ENCODE data around the gene OR2AG2.
"Not testable (repeated sequence)": the region's sequence is repeated elsewhere in the genome, so short reads cannot be mapped to it uniquely, and the experiment has no call there.

The OR2AG2 gene

GRCh38 chr11:6801075-6801474, 29.3 kb upstream of the OR2AG2 start:
- H2BK5ac ChIP-seq (ENCODE audit: low read length); DNase-seq; H2AK5ac ChIP-seq (ENCODE audit: low read length); H3K56ac ChIP-seq (ENCODE audit: low read length); H3K27ac ChIP-seq (ENCODE audit: low read depth, low read length); H3K27me3 ChIP-seq (ENCODE audit: insufficient read depth, low read length, poor library complexity); H4K5ac ChIP-seq (ENCODE audit: low read length); H2BK120ac ChIP-seq (ENCODE audit: low read depth, low read length); H3K4me3 ChIP-seq (ENCODE audit: low read length); H3K36me3 ChIP-seq (ENCODE audit: control insufficient read depth, insufficient read depth, low read length); H3K4ac ChIP-seq (ENCODE audit: low read depth, low read length); H4K8ac ChIP-seq (ENCODE audit: low read depth, low read length); H3K79me2 ChIP-seq (ENCODE audit: control insufficient read depth, insufficient read depth, low read length); H3K4me1 ChIP-seq (ENCODE audit: control insufficient read depth, low read depth, low read length); H3K4me2 ChIP-seq (ENCODE audit: low read length); H2BK15ac ChIP-seq (replicated peaks; ENCODE audit: low read depth); H3K9ac ChIP-seq (ENCODE audit: low read length); H3K79me1 ChIP-seq (ENCODE audit: low read length); H3K18ac ChIP-seq (ENCODE audit: low read length); H3K23ac ChIP-seq (ENCODE audit: low read length): not testable (repeated sequence)

- no CpG with 5 or more reads among the region's 1 CpG for WGBS (ENCODE audit: extremely low coverage, insufficient coverage, low lambda C conversion rate)
- H2BK5ac ChIP-seq (ENCODE audit: low read length), result no peak within 1 kb of the TSS
These were observed 27.6 kb upstream of the OR2AG2 start, which contains the start of gene OR6A2 for GRCh38 chr11:6799402-6799801. Gene OR6A2, minus strand, starts transcription at chr11:6799689. Its CDS starts 3,981 bp downstream, at chr11:6795708.

GRCh38 chr11:6794639-6795038, 22.9 kb upstream of the OR2AG2 start:
- H3K9ac ChIP-seq (ENCODE audit: low read length), result no peak overlapping the region
- H3K4ac ChIP-seq (ENCODE audit: low read depth, low read length), result no peak overlapping the region
- H4K8ac ChIP-seq (ENCODE audit: low read depth, low read length), result no peak overlapping the region
- H2BK15ac ChIP-seq (replicated peaks; ENCODE audit: low read depth), result no peak overlapping the region
- no peak overlapping the region for H2BK120ac ChIP-seq (ENCODE audit: low read depth, low read length)
- H3K27ac ChIP-seq (ENCODE audit: low read depth, low read length), result no peak overlapping the region
- H3K56ac ChIP-seq (ENCODE audit: low read length), result no peak overlapping the region
- no peak overlapping the region for H3K23ac ChIP-seq (ENCODE audit: low read length)
- H4K5ac ChIP-seq (ENCODE audit: low read length), result no peak overlapping the region
- H2BK5ac ChIP-seq (ENCODE audit: low read length), result no peak overlapping the region
- H3K27me3 ChIP-seq (ENCODE audit: insufficient read depth, low read length, poor library complexity), result no peaks in the 10 kb centered on the region
- no CpG with 5 or more reads among the region's 4 CpGs for WGBS (ENCODE audit: extremely low coverage, insufficient coverage, low lambda C conversion rate)
- no peak for DNase-seq
- no peaks in the 10 kb centered on the region for H3K79me2 ChIP-seq (ENCODE audit: control insufficient read depth, insufficient read depth, low read length)
- H3K18ac ChIP-seq (ENCODE audit: low read length), result no peak overlapping the region
- H3K4me1 ChIP-seq (ENCODE audit: control insufficient read depth, low read depth, low read length), result no peaks in the 10 kb centered on the region
- H3K79me1 ChIP-seq (ENCODE audit: low read length), result no peaks in the 10 kb centered on the region
- no peaks in the 10 kb centered on the region for H3K36me3 ChIP-seq (ENCODE audit: control insufficient read depth, insufficient read depth, low read length)
- H2AK5ac ChIP-seq (ENCODE audit: low read length), result no peak overlapping the region
- H3K4me3 ChIP-seq (ENCODE audit: low read length), result no peak overlapping the region
- no peak overlapping the region for H3K4me2 ChIP-seq (ENCODE audit: low read length)

More at GRCh38 chr11:6799402-6799801, 27.6 kb upstream of the OR2AG2 start, which contains the start of gene OR6A2:
- H3K27ac ChIP-seq (ENCODE audit: low read depth, low read length), result no peak within 1 kb of the TSS
- H2BK15ac ChIP-seq (replicated peaks; ENCODE audit: low read depth), result no peak within 1 kb of the TSS
- H3K4me1 ChIP-seq (ENCODE audit: control insufficient read depth, low read depth, low read length), result no peaks in the 10 kb centered on the region
- no peak within 1 kb of the TSS for H3K56ac ChIP-seq (ENCODE audit: low read length)
- H3K4ac ChIP-seq (ENCODE audit: low read depth, low read length), result no peak within 1 kb of the TSS
- H3K27me3 ChIP-seq (ENCODE audit: insufficient read depth, low read length, poor library complexity), result no peaks in the 10 kb centered on the region
- DNase-seq, result peak; percentile 23
- H3K23ac ChIP-seq (ENCODE audit: low read length), result no peak within 1 kb of the TSS
- no peaks in the 10 kb centered on the region for H3K36me3 ChIP-seq (ENCODE audit: control insufficient read depth, insufficient read depth, low read length)
- H4K5ac ChIP-seq (ENCODE audit: low read length), result no peak within 1 kb of the TSS
- H3K18ac ChIP-seq (ENCODE audit: low read length), result no peak within 1 kb of the TSS
- no peaks in the 10 kb centered on the region for H3K79me2 ChIP-seq (ENCODE audit: control insufficient read depth, insufficient read depth, low read length)
- H4K8ac ChIP-seq (ENCODE audit: low read depth, low read length), result no peak within 1 kb of the TSS
- H2BK120ac ChIP-seq (ENCODE audit: low read depth, low read length), result no peak within 1 kb of the TSS
- H3K4me2 ChIP-seq (ENCODE audit: low read length), result no peak within 1 kb of the TSS
- H3K9ac ChIP-seq (ENCODE audit: low read length), result no peak within 1 kb of the TSS
- no peak within 1 kb of the TSS for H2AK5ac ChIP-seq (ENCODE audit: low read length)
- H3K79me1 ChIP-seq (ENCODE audit: low read length), result no peaks in the 10 kb centered on the region
- H3K4me3 ChIP-seq (ENCODE audit: low read length), result no peak within 1 kb of the TSS

- no peak overlapping the region for H2BK5ac ChIP-seq (ENCODE audit: low read length)
- no peak overlapping the region for H3K23ac ChIP-seq (ENCODE audit: low read length)
- no peak overlapping the region for H4K5ac ChIP-seq (ENCODE audit: low read length)
- no peak overlapping the region for H2AK5ac ChIP-seq (ENCODE audit: low read length)
- no peak overlapping the region for H3K56ac ChIP-seq (ENCODE audit: low read length)
- H3K79me2 ChIP-seq (ENCODE audit: control insufficient read depth, insufficient read depth, low read length), result no peaks in the 10 kb centered on the region
- no CpG with 5 or more reads among the region's 2 CpGs for WGBS (ENCODE audit: extremely low coverage, insufficient coverage, low lambda C conversion rate)
- no peak overlapping the region for H3K4ac ChIP-seq (ENCODE audit: low read depth, low read length)
- H3K4me3 ChIP-seq (ENCODE audit: low read length), result no peak overlapping the region
- no peaks in the 10 kb centered on the region for H3K4me1 ChIP-seq (ENCODE audit: control insufficient read depth, low read depth, low read length)
- H4K8ac ChIP-seq (ENCODE audit: low read depth, low read length), result no peak overlapping the region
- no peaks in the 10 kb centered on the region for H3K36me3 ChIP-seq (ENCODE audit: control insufficient read depth, insufficient read depth, low read length)
- no peak overlapping the region for H3K9ac ChIP-seq (ENCODE audit: low read length)
- no peaks in the 10 kb centered on the region for H3K79me1 ChIP-seq (ENCODE audit: low read length)
- no peak for DNase-seq
- no peak overlapping the region for H2BK15ac ChIP-seq (replicated peaks; ENCODE audit: low read depth)
- H3K4me2 ChIP-seq (ENCODE audit: low read length), result no peak overlapping the region
- H3K27me3 ChIP-seq (ENCODE audit: insufficient read depth, low read length, poor library complexity), result no peaks in the 10 kb centered on the region
- no peak overlapping the region for H3K27ac ChIP-seq (ENCODE audit: low read depth, low read length)
- H2BK120ac ChIP-seq (ENCODE audit: low read depth, low read length), result no peak overlapping the region
- no peak overlapping the region for H3K18ac ChIP-seq (ENCODE audit: low read length)
These were observed 18.8 kb upstream of the OR2AG2 start for GRCh38 chr11:6790546-6790945.

GRCh38 chr11:6782720-6783119, 10.9 kb upstream of the OR2AG2 start, which contains the start of gene OR2AG1:
Gene OR2AG1, plus strand, starts transcription at chr11:6783020. Its CDS starts 2,018 bp downstream, at chr11:6785038.
- WGBS (ENCODE audit: extremely low coverage, insufficient coverage, low lambda C conversion rate), result no CpG with 5 or more reads among the region's 2 CpGs
- H2BK15ac ChIP-seq (replicated peaks; ENCODE audit: low read depth), result no peak within 1 kb of the TSS
- H3K27ac ChIP-seq (ENCODE audit: low read depth, low read length), result no peak within 1 kb of the TSS

GRCh38 chr11:6780829-6781228, 9.1 kb upstream of the OR2AG2 start:
- no peaks in the 10 kb centered on the region for H3K4me1 ChIP-seq (ENCODE audit: control insufficient read depth, low read depth, low read length)
- H3K27ac ChIP-seq (ENCODE audit: low read depth, low read length), result no peak overlapping the region
- H3K4me2 ChIP-seq (ENCODE audit: low read length), result no peak overlapping the region
- H3K36me3 ChIP-seq (ENCODE audit: control insufficient read depth, insufficient read depth, low read length), result no peaks in the 10 kb centered on the region
- H3K79me1 ChIP-seq (ENCODE audit: low read length), result no peaks in the 10 kb centered on the region
- H3K4me3 ChIP-seq (ENCODE audit: low read length), result no peak overlapping the region
- H3K79me2 ChIP-seq (ENCODE audit: control insufficient read depth, insufficient read depth, low read length), result no peaks in the 10 kb centered on the region
- no peak overlapping the region for H2BK5ac ChIP-seq (ENCODE audit: low read length)
- no peak overlapping the region for H4K8ac ChIP-seq (ENCODE audit: low read depth, low read length)
- no peak overlapping the region for H3K9ac ChIP-seq (ENCODE audit: low read length)
- no peaks in the 10 kb centered on the region for H3K27me3 ChIP-seq (ENCODE audit: insufficient read depth, low read length, poor library complexity)
- no peak overlapping the region for H3K4ac ChIP-seq (ENCODE audit: low read depth, low read length)
- no peak overlapping the region for H3K18ac ChIP-seq (ENCODE audit: low read length)
- H3K23ac ChIP-seq (ENCODE audit: low read length), result no peak overlapping the region
- no peak overlapping the region for H4K5ac ChIP-seq (ENCODE audit: low read length)
- no peak overlapping the region for H2AK5ac ChIP-seq (ENCODE audit: low read length)
- no peak overlapping the region for H2BK120ac ChIP-seq (ENCODE audit: low read depth, low read length)
- H3K56ac ChIP-seq (ENCODE audit: low read length), result no peak overlapping the region
- DNase-seq, result no peak
- no peak overlapping the region for H2BK15ac ChIP-seq (replicated peaks; ENCODE audit: low read depth)

More at GRCh38 chr11:6782720-6783119, 10.9 kb upstream of the OR2AG2 start, which contains the start of gene OR2AG1:
- no peak within 1 kb of the TSS for H3K23ac ChIP-seq (ENCODE audit: low read length)
- no peak within 1 kb of the TSS for H3K9ac ChIP-seq (ENCODE audit: low read length)
- H2AK5ac ChIP-seq (ENCODE audit: low read length), result no peak within 1 kb of the TSS
- no peak within 1 kb of the TSS for H3K56ac ChIP-seq (ENCODE audit: low read length)
- no peak within 1 kb of the TSS for H4K5ac ChIP-seq (ENCODE audit: low read length)
- no peak within 1 kb of the TSS for H3K4me3 ChIP-seq (ENCODE audit: low read length)
- H3K79me1 ChIP-seq (ENCODE audit: low read length), result no peaks in the 10 kb centered on the region
- H2BK120ac ChIP-seq (ENCODE audit: low read depth, low read length), result no peak within 1 kb of the TSS
- H2BK5ac ChIP-seq (ENCODE audit: low read length), result no peak within 1 kb of the TSS
- no peak within 1 kb of the TSS for H3K4ac ChIP-seq (ENCODE audit: low read depth, low read length)
- H3K36me3 ChIP-seq (ENCODE audit: control insufficient read depth, insufficient read depth, low read length), result no peaks in the 10 kb centered on the region
- H3K79me2 ChIP-seq (ENCODE audit: control insufficient read depth, insufficient read depth, low read length), result no peaks in the 10 kb centered on the region
- H3K4me1 ChIP-seq (ENCODE audit: control insufficient read depth, low read depth, low read length), result no peaks in the 10 kb centered on the region
- H3K27me3 ChIP-seq (ENCODE audit: insufficient read depth, low read length, poor library complexity), result no peaks in the 10 kb centered on the region
- H3K18ac ChIP-seq (ENCODE audit: low read length), result no peak within 1 kb of the TSS
- H3K4me2 ChIP-seq (ENCODE audit: low read length), result no peak within 1 kb of the TSS
- no peak within 1 kb of the TSS for H4K8ac ChIP-seq (ENCODE audit: low read depth, low read length)
- DNase-seq, result no peak

All from mesendoderm (in vitro differentiated cells).